Activated CD4-positive, CD25-positive, alpha-beta regulatory T cell (primary cell): ENCODE data around the gene NACC2.

Experiments used
- DNase-seq, 4 experiments: peaks; one replicate each; lab custom pipeline; 2025; lab: John Stamatoyannopoulos, UW

The NACC2 gene, protein sequence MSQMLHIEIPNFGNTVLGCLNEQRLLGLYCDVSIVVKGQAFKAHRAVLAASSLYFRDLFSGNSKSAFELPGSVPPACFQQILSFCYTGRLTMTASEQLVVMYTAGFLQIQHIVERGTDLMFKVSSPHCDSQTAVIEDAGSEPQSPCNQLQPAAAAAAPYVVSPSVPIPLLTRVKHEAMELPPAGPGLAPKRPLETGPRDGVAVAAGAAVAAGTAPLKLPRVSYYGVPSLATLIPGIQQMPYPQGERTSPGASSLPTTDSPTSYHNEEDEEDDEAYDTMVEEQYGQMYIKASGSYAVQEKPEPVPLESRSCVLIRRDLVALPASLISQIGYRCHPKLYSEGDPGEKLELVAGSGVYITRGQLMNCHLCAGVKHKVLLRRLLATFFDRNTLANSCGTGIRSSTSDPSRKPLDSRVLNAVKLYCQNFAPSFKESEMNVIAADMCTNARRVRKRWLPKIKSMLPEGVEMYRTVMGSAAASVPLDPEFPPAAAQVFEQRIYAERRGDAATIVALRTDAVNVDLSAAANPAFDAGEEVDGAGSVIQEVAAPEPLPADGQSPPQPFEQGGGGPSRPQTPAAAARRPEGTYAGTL

DNA sequence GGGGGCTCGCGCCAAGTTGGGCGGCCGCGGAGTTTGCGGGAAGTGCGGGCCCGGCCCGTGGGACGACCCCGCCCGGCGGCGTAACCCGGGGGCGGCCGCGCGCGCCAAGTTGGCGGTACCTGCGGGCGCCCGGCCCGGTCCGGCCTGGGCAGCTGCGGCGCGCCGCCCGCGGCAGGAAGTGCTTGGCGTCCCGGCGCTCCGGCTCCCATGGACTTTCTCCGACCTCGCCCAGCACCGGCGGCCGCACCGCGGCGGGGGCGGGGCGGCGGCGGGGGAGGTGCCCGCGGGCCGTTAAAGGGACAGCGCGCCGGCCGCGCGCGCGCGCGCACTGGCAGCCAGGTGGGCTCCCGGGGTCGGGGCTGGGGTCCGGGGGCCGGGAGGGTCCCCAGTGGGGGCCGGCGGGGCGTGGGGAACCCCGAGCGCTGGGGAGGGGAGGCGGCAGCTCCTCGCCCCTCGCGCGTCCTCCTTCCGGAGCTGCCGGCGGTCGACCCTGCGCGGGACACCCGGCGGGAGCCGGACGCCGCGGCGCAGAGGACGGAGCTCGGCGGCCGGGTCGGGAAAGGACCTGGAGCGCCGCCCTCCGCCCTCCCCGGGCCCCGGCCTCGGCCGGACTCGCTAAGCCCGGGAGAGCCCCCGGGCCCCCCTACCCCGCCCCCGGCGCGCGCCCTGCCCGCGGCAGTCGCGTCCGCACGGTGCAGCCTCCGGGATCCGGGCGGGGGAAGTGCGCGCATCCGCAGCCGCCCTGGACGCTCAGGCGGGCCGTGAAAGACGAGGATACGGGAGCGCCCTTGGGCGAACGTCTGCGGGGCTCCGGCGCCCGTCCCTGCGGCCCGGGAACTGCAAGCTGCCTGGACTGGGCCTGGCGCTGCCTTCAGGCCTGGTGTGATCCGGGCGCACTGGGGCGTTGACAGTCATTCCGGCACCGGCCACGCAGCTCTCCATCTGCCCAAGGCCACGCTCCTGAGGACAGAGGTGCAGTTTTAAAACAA, at the start of gene NACC2:
Gene NACC2, minus strand, starts transcription at position 220 of the 989 bp plus-strand sequence. CDS start 44,768 bp downstream, outside the sequence.
- DNase-seq, result no peak

DNA sequence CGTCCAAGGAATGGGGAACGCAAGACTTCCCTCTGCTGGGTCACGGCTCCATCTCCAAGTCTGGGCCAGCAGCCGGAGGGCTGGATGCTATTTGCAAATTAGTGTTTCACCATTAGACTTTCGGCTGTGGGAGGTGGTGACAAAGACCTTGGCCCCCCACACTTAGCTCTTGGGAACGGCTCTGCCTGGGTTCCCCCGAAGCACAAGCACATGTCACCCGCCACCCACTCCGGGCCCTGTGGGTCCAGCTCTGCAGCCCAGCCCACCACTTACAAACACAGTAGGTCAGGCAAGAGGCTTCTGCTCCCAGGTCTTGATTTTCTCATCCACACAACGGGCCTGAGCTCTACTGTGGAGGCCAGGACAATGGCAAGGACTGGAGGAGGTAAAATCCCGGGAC, 49.4 kb upstream of the NACC2 start:
- DNase-seq, result no peak

DNA sequence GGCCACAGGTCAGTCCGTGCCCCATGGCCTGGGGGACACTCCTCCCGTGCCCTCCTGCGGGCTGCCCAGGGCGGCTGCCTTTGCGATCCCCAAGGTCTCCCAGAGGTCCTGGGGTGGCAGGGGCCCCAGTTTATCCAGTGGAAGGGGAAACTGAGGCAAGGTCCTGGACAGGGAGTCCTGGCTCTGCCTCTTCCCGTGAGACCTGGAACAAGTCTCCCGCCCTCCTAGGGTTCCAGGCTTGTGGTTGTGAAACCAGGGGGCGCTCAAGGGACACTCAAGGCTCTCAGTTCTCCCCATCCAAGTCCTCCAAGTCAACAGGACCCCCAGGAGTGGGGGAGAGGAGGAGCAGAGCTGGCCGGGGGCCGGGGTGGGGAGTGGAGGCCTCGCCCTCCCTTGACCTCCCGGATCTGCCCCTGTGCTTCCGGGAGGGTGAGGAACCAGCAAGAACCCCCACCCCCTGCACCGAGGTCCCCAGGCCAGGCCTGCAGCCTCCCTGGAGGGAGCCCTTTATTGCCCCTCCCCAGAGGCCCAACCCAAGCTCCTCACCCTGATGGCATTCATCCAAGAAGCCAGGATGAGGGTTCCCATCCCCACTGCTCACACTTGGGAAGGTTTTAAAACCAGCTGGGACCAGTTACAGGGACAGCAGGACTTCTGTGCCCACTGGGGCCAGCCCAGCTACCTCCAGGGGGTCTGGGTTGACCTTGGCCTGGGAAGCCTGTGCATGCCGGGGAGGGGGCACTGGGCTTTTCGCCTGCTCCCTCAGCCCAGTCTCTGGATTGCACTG, 48.3 kb upstream of the NACC2 start:
- DNase-seq, result no peak

DNA sequence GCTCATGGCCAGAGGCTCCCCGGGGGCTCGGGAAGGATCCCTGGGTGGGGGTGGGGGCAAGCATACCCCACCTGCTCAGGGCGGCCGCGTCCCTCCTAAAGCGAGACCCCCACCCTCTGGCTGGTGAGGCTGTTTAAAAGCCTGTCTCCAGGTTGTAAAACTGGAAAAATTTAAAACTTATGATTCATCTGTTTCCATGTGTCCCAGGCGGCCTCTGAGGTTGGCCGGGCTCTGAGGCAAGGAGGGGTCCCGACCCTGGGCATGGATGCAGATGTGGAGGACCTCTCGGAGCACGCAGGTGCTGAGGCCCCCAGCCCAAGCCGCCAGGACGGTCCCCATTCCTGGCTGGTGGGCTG, 47.7 kb upstream of the NACC2 start:
- DNase-seq, result no peak

DNA sequence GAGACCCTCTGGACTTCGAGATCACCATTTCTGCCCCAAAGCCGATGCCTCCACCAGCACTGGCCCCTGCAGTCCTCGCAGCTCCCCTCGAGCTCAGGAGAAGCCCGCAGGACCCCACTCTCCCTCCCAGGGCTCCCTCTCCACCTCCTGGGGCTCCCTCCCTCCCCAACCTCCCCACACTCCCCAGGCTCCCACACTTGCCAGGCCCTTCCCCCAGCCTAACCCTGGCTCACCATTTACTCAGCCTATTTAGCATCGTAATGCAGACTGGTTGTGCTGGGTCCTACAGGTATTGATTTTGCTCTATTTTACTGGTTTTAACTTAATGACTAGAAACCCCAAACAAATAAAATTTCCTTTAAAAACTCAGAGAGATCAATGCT, 47.3 kb upstream of the NACC2 start:
- no peak for DNase-seq

DNA sequence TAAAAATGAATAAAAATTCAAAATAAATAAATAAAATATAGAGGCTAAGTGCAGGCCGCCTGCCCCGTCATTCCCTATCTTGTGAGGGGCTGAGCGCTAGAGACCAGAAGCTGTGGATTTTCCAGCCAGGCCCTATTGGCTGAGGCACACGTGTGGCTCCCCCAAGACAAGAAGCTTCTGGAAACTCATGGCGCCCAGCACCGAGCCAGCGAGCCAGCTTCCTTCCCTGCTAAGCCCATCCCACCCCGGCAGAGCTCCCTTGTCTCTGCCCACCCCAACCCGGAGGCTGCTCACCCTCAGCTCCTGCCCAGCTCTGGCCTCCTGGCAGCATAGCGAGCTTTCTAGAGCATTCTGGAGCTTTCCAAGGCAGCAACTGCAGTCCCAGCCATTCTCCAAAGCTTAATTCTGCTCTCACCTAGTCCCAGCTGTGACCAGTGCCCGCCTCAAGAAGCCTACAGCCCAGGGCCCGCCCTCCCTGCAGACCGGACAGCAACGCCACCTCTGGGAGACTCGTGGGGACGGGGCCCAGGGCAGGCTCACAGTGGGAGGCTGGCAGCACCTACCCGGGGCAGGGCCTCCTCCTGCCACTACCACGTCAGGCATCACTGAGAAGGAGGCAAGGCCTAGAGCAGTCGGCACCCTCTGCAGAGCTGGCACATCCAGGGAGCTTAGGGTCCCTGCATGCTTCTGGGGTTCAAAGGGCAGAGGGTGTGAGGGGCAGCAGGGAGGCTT, 46.8 kb upstream of the NACC2 start:
- no peak for DNase-seq

DNA sequence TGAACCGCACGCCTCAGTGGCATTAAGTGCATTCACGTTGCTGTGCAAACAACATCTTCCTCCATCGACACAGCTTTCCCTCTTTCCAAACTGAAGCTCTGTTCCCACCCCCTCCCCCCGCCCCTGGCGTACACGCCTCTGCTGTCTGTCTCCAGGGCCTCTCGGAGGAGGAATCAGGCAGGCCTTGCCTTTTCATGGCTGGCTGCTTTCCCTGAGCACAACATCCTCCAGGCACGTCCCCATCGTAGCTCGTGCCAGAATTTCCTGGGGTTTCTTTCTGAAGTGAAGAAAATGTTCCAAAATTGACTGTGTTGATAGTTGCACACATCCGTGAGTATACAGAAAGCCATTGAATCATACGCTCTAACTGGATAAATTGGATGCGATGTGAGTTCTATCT, 45.9 kb upstream of the NACC2 start:
- DNase-seq, result no peak

DNA sequence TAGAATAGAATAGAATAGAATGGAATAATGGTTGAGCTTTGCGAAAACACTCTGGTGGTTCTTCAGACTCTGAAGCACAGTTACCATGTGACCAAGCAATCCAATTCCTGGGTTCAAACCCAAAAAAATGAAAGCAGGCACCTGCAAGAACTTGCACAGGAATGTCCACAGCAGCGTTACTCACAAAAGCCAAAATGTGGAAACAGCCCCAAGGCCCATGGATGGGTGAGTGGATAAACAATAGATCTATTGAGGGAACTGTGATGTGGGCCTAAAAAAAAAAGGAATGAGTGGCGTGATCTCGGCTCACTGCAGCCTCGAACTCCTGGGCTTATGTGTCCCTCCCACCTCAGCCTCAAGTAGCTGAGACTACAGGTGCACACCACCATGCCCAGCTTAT, 45.0 kb upstream of the NACC2 start:
- no peak for DNase-seq

DNA sequence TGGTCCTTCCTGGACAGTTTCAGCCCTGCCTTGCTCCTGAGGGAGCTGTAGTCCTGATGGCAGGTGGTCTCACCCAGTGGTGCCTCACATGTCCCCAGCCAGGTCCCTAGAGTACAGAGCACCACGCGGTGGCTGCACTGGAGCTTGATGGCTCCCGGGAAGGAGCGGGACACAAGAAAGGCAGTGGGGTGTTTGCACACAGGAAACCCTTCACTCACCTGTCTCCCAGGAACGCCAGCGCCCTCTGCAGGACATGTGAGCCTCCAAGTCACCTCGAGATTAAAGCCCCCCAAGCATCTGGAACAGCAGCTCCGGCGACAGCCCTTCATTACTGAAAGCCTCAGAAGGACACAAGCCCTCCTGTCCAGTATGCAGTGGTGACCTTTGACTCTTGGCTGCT, 43.5 kb upstream of the NACC2 start:
- DNase-seq, result no peak

DNA sequence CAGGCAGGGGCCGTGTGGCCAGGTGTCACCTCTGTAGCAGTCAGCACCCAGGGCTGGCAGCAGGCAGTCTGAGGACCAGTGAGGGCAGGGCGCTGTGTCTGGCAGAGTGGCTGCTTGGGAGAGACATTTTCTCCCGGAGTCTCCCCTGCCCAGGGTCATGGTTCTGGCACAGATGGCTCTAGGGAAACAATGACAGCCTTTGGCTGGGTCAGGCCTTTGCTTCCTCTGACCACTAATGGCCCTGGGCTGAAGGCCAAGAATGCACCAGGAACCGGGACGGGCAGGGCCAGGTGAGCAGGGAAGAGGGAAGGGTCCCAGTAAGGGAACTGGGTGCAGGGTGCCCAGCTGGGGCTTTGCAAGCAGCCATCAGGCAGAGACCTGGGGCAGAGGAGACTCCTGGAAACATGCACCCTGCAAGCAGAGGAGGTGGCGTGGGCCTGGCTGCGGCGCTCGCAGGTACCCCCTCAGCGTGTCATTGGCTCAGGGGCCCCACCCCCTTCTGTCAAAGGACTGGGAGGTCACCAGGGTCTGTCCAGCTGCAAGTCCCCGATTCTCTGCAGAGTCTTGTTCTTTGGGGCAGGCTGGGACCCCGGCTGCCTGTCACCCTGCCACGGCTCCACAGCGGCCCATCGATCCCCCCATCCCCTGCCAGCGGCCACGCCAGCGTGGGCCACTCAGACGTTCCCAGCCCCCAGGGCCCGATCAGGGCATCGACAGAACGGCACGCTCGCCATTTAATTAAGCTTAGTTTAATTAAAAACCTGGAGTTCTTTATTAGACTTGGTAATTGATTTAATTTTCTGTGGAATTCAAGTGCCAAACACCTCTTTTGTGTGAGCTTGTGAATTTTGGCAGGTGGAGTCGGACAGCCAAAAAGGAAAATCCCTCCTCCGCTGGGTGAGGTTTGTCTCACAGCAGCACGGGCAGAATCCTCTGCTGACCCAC, 42.5 kb upstream of the NACC2 start:
- no peak for DNase-seq

DNA sequence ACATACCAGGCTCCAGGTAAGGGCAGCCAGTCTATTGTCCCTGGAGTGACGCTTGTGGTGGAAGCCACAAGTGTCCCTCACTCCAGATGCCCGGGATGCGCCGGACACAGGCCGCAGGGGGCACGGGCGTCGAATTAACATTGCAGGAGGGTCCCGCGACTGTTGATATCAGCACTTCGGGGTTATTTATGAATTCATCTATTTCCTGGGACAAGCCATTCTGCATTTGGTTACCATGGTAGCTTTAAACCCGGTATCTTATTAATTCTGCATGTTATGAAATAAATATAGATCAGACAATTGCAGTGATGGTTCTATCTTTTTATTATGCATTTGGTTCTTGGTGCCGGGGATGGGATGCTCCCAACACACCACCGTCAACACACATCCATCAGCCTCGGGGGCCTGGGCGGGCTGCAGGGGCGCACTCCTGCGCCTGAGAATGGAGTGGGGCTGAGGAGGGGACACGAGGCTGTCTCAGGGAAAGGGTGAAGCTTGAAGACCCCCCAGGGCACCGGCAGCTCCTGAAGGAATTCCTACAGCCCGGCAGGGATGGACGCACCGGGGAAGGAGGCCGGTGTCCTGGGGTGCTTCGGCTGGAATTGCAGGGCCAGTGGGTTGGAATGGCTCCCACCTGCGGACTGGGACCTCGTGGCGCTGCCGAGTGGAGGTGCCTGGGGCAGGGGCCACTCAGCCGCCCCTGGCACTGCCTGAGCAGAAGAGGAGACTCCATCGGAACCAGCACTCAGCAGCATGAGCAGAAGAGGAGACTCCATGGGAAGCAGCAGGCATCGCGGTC, 41.2 kb upstream of the NACC2 start:
- no peak for DNase-seq

DNA sequence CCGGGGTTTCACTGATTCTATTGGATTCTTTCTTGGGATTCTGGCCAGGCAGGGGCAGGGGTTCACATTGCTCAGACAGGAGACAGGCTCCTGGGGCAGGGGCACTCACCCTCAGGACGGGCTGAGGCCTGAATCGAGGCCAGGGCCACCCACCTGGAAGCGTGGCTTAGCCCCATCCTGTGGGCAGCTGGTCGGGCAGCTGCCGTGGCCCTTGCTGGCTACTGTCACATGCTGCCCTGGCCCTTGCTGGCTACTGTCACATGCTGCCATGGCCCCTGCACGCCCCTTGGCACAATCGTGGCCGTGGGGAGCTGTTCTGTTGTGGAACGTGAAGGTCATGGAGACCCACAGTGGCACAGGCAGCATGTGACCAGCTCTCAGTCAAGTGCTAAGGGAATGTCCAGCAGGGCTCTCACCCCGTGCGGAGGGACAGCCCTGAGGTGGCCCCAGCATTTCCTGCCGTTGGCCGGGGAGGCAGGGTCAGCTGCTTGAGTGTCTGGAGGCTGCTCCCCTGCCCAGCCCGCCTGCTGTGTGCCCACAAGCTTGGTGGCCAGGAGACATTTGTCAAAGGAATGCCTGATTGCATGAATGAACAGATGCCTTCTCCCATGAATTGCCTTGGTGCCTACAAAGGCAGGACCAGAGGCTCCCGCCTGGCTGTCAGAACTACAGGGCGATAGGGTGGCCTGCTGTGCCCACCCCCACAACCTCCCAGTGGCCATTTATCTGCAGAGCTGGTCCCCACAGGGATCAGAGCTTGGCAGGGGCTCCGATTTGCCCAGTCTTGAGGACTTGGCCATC, 40.4 kb upstream of the NACC2 start:
- DNase-seq, result no peak

DNA sequence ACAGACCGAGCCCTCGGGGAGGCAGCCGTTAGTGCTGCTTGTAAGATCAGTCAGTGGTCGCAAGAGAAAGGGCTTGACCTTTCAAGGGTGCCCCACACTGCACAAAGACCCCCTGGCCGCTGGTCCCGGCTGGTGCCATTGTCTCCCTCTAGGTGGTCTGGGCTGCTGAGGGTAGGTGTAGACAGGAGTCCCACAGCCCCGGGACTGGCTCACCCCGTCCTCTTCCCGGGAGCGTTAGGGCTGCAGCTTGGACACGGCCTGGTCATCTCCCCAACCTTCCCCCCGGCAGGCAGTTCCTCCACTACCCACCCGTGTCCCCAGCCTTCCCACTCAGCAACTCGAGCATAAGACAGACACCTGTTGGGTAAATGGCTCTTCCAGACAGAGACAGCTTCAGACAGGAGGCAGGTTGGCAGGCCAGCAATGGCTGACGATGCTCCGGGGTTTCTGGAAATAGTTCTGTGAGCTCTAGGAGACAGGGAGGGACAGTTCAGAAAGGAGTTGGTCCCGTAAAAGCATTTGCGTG, 38.9 kb upstream of the NACC2 start:
- no peak for DNase-seq

DNA sequence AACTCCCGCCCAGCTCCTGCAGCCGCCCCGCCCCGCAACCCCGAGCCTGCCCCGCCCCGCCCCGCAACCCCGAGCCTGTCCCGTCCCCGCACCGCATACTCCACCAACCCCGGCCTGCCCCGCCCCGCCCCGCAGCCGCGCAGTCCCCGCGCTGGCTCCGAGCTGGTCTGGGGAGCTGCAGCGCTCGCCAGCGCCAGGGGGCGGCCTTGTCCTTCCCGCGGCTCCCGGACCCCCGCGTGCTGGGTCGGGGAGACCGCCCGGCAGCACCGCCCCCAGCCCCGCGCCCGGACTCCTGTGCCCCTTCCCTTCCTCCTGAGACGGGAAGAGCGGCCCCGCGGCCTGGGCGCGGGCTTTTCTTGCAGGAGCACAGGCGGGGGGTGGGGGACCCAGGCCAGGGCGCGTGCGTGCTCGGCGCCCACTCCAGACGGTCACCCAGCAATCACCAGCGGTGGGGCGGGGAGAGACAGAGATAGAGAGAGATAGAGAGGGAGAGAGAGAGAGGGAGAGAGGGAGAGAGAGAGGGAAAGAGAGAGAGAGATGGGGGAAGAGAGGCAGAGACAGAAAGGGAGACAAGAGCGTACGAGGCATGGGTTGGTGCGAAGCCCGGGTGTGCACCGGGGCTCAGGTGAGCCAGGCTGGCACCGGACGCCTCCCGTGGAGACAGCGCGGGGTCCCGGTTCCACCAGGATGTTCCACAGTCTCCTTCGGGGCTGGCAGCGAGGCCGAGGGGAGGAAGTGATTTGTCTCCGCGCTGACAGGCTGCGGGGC, 38.3 kb upstream of the NACC2 start:
- DNase-seq, result no peak

DNA sequence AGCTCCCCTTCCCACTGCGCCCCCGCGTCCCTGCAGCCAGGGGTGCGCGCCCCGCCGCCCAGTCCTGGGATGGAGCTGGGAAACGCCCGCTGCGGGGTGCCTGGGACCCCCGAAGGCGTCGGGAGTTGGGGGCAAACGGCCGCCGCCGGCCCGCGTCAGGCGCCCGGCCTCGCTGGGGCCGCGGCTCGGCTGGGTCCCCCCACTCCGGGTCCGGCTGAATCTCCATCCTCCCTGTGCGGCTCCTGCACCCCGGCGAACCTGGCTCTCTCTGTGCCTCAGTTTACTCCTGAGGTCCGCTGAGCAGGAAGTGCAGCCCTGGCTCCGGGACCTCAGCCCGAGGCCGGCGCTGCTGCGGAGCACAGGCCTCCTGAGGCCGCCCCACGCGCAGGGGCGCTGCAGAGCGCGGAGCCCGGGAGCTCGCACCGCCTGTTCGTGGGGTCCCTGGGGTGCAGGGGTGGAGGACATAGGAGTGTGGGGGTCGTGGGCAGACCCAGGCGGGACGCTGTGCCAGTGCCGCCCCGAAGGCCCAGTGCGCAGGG, 37.5 kb upstream of the NACC2 start:
- DNase-seq, result no peak

DNA sequence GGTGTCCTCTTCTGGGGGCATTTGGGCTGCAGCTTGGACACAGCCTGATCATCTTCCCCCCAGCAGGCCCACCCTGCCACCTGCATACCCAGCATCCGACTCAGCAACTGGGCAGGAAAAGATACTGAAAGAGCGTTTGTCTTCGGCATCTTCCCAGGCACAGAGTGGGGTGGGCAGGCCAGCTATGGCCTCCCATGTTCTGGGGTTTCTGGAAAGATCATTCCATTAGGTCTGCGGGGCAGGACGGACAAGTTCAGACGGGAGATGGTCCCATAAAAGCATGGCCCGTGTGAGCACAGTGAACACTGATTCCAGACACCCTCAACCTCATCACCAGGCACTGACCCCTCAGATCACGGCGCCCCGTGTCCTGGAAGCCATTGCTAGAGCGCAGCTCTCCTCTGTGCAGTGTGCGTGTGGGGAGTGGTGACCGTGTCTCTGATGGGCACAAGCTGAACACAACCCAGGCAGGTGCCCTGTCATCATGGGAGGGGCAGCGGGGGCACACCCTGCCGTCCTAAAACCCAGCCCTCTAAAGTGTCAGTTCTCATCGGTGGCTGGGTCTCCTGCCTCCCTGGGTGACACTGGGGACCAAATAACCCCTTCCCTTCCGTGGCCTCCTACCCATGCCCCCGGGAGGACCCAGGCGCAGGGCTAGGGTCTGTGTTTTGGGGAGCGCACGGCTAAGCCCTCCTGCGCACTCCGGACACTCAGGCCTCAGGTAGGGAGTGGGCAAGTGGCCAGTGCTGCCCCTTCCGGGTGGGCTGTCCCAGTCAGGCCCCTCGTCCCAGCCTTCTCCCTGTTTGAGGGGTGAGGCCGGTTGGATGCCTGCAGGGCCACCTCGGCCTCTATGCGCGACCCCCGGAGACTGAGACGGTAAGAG, 36.8 kb upstream of the NACC2 start:
- DNase-seq, result no peak
